ENCODE measurements around the gene TARP.

TARP gene

DNA sequence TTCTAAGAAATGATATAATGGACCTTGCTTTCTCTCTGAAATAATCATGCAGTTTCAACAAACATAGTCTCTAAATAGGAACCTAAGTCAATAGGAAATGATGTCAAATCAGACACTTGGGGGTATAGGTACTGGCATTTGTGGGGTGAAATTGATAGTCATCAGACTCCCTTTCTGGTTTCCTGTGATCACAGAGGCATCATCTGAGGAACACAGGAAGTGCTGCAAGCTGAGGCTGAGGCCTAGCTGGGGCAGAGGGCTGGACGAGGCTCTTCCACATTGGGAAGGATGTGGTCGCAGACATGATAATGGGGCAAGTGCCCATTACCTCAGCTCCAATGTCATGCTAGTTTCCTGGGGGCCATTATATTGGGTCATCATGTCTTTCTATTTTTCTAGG lies 33.5 kb upstream of the TARP start:
- WGBS (ENCODE audit: insufficient coverage): no CpG with 5 or more reads among the region's 2 CpGs
- POLR2A ChIA-PET: no interaction called here
- CTCF ChIA-PET: interaction anchor here in 1 of 2 donors (1.5 kb wide), 1 partner anchor 91 kb away, joined by 4 read pairs; no protein-coding TSS in a partner anchor
- peaks cover 10 to 34% (median 16%) of the 10 kb centered on the region in 3 donors for H3K4me1 Mint-ChIP-seq
- H3K4me3 Mint-ChIP-seq: peak overlapping the region; percentile 17 to 43 (median 31)
- no peaks in the 10 kb centered on the region for H3K27me3 ChIP-seq (replicated peaks in 1 of 2; ENCODE audit: control insufficient read depth in 2 of 2, extremely low read depth in 1 of 2, insufficient read depth in 2 of 2, low read length in 1 of 2)
- H3K36me3 ChIP-seq (ENCODE audit: control insufficient read depth in 2 of 2, extremely low read depth in 1 of 2, insufficient read depth in 1 of 2, low read length in 1 of 2): no peaks in the 10 kb centered on the region
- no peaks in the 10 kb centered on the region for H3K9me3 ChIP-seq
- H3K9me3 Mint-ChIP-seq: no peaks in the 10 kb centered on the region
- no peaks in the 10 kb centered on the region for H3K27me3 Mint-ChIP-seq
- ATAC-seq (replicated peaks in 1 of 4): peak in 3 of 4 experiments; percentile 17 to 66 (median 46)
- H3K36me3 Mint-ChIP-seq: no peaks in the 10 kb centered on the region
- DNase-seq: peak in 9 of 35 experiments; percentile 17 to 62 (median 26)
- peaks cover 4 to 33% of the 10 kb centered on the region in 2 experiments for H3K4me1 ChIP-seq (ENCODE audit: control insufficient read depth in 1 of 2, extremely low read depth in 1 of 2, insufficient read depth in 2 of 2, low read length in 2 of 2)
- peak overlapping the region; percentile 44 for H3K27ac ChIP-seq (ENCODE audit: low read length)
- no peak overlapping the region for H3K4me3 ChIP-seq (ENCODE audit: control insufficient read depth in 1 of 2, extremely low read depth in 1 of 2, low read length in 1 of 2)
- H3K27ac Mint-ChIP-seq: peak overlapping the region; percentile 68 to 85

DNA sequence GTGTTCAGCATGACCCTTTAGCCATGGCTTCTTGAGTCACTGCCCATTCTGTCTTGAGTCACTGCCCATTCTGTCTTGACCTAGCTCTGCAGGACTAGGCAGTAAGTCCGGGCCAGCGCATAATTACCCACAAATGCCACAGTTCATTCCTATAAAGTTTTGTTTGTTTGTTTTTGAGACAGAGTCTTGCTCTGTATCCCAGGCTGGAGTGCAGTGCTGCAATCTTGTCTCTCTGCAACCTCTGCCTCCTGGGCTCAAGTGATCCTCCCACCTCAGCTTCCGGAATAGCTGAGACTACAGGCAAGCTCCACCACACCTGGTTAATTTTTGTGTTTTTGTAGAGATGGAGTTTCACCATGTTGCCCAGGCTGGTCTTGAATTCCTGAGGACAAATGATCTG lies 32.7 kb upstream of the TARP start:
- Mint-ChIP-seq H3K4me1 (peaks cover 10 to 32% (median 16%) of the 10 kb centered on the region in 3 donors), H3K9me3 (no peaks in the 10 kb centered on the region), H3K4me3 (peak overlapping the region in 1 of 3 donors; percentile 17), H3K36me3 (no peaks in the 10 kb centered on the region), H3K27ac (peak overlapping the region; percentile 44 to 85), H3K27me3 (no peaks in the 10 kb centered on the region)
- Histone ChIP-seq H3K27me3 (replicated peaks in 1 of 2; ENCODE audit: control insufficient read depth in 2 of 2, extremely low read depth in 1 of 2, insufficient read depth in 2 of 2, low read length in 1 of 2) (no peaks in the 10 kb centered on the region), H3K4me3 (ENCODE audit: control insufficient read depth in 1 of 2, extremely low read depth in 1 of 2, low read length in 1 of 2) (no peak overlapping the region), H3K27ac (ENCODE audit: low read length) (peak overlapping the region; percentile 44), H3K4me1 (ENCODE audit: control insufficient read depth in 1 of 2, extremely low read depth in 1 of 2, insufficient read depth in 2 of 2, low read length in 2 of 2) (peaks cover 4 to 30% of the 10 kb centered on the region in 2 experiments), H3K9me3 (no peaks in the 10 kb centered on the region), H3K36me3 (ENCODE audit: control insufficient read depth in 2 of 2, extremely low read depth in 1 of 2, insufficient read depth in 1 of 2, low read length in 1 of 2) (no peaks in the 10 kb centered on the region)
- ChIA-PET POLR2A (no interaction called here), CTCF (interaction anchor here in 1 of 2 donors (0.9 to 1.5 kb wide), 2 partner anchors 12 to 90 kb away, joined by 3 to 4 read pairs; no protein-coding TSS in a partner anchor)
- no CpG with 5 or more reads among the region's 3 CpGs for WGBS (ENCODE audit: insufficient coverage)
- ATAC-seq (replicated peaks in 1 of 4): no peak
- DNase-seq: no peak

DNA sequence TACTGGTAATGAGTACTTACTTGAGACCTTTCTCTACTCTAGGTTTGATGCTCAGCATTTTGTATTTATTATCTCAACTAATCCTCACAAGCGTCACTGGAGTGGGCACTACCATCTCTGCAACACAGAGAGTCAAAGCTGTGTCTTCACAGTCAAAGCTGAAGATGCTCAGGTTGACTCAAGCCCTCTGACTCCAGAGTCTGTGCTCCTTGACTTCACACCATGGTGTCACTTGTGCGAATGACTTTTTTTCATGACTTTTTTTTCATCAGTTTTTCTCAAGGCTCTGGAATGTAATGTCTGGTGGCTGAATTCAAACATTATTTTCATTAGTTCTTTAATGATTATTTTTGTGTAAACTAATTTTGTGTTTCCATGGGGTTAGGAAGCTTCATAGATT lies 30.4 kb upstream of the TARP start:
- Mint-ChIP-seq H3K4me3 (peak overlapping the region; percentile 68 to 81 (median 69)), H3K27me3 (no peaks in the 10 kb centered on the region), H3K9me3 (no peaks in the 10 kb centered on the region), H3K4me1 (peaks cover 7 to 19% (median 10%) of the 10 kb centered on the region in 3 donors), H3K36me3 (no peaks in the 10 kb centered on the region), H3K27ac (peak overlapping the region; percentile 84 to 92)
- POLR2A ChIA-PET: no interaction called here
- no peak for DNase-seq
- H3K27me3 ChIP-seq (replicated peaks in 1 of 2; ENCODE audit: control insufficient read depth in 2 of 2, extremely low read depth in 1 of 2, insufficient read depth in 2 of 2, low read length in 1 of 2): no peaks in the 10 kb centered on the region
- no CpG with 5 or more reads among the region's 2 CpGs for WGBS (ENCODE audit: insufficient coverage)
- H3K36me3 ChIP-seq (ENCODE audit: control insufficient read depth in 2 of 2, extremely low read depth in 1 of 2, insufficient read depth in 1 of 2, low read length in 1 of 2): no peaks in the 10 kb centered on the region
- no peaks in the 10 kb centered on the region for H3K9me3 ChIP-seq
- no peak overlapping the region for H3K27ac ChIP-seq (ENCODE audit: low read length)
- no peak for ATAC-seq (replicated peaks in 1 of 4)
- CTCF ChIA-PET: interaction anchor here in 1 of 2 donors (0.5 to 1.0 kb wide), 2 partner anchors 34 to 81 kb away, joined by 3 to 5 read pairs; no protein-coding TSS in a partner anchor
- H3K4me3 ChIP-seq (ENCODE audit: control insufficient read depth in 1 of 2, extremely low read depth in 1 of 2, low read length in 1 of 2): peak overlapping the region in 1 of 2 donors; percentile 23
- peaks cover 2 to 19% of the 10 kb centered on the region in 2 experiments for H3K4me1 ChIP-seq (ENCODE audit: control insufficient read depth in 1 of 2, extremely low read depth in 1 of 2, insufficient read depth in 2 of 2, low read length in 2 of 2)

DNA sequence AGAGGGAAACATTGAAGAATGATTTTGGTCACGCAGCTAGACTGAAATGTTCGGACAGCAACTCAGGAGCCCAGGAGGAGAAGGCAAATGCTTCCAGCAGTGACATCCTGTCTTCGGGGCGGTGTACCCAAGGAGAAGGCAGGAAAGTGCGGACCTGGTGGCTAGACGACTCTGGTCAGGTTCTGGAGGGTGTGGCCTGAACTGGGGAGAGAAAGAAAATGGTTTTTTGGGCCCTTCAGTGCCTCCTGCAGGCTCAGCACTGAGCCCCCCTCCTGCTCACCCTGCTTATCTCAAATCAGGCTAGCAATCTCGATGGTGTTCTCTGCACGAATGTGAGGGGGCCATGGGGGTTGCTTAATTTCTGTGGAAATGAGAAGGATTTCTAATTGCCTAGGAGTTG lies 26.7 kb upstream of the TARP start:
- H3K36me3 ChIP-seq (ENCODE audit: control insufficient read depth in 2 of 2, extremely low read depth in 1 of 2, insufficient read depth in 1 of 2, low read length in 1 of 2): no peaks in the 10 kb centered on the region
- no peak overlapping the region for H3K27ac ChIP-seq (ENCODE audit: low read length)
- POLR2A ChIA-PET: no interaction called here
- H3K9me3 Mint-ChIP-seq: no peaks in the 10 kb centered on the region
- no peaks in the 10 kb centered on the region for H3K27me3 Mint-ChIP-seq
- CTCF ChIA-PET: interaction anchor here in 1 of 2 donors (1.1 kb wide), 1 partner anchor 24 kb away, joined by 3 read pairs; no protein-coding TSS in a partner anchor
- H3K36me3 Mint-ChIP-seq: no peaks in the 10 kb centered on the region
- H3K4me1 Mint-ChIP-seq: peaks cover 0 to 8% (median 7%) of the 10 kb centered on the region in 3 donors
- peak overlapping the region; percentile 45 to 54 for H3K4me3 ChIP-seq (ENCODE audit: control insufficient read depth in 1 of 2, extremely low read depth in 1 of 2, low read length in 1 of 2)
- H3K9me3 ChIP-seq: no peaks in the 10 kb centered on the region
- H3K27me3 ChIP-seq (replicated peaks in 1 of 2; ENCODE audit: control insufficient read depth in 2 of 2, extremely low read depth in 1 of 2, insufficient read depth in 2 of 2, low read length in 1 of 2): no peaks in the 10 kb centered on the region
- WGBS (ENCODE audit: insufficient coverage): no CpG with 5 or more reads among the region's 8 CpGs
- H3K4me3 Mint-ChIP-seq: peak overlapping the region; percentile 73 to 85 (median 80)
- peak; percentile 33 to 71 (median 50) for ATAC-seq (replicated peaks in 1 of 4)
- peak in 3 of 35 experiments; percentile 8 to 44 (median 24) for DNase-seq
- H3K4me1 ChIP-seq (ENCODE audit: control insufficient read depth in 1 of 2, extremely low read depth in 1 of 2, insufficient read depth in 2 of 2, low read length in 2 of 2): peaks cover 0 to 5% of the 10 kb centered on the region in 2 experiments
- H3K27ac Mint-ChIP-seq: peak overlapping the region; percentile 78 to 83

DNA sequence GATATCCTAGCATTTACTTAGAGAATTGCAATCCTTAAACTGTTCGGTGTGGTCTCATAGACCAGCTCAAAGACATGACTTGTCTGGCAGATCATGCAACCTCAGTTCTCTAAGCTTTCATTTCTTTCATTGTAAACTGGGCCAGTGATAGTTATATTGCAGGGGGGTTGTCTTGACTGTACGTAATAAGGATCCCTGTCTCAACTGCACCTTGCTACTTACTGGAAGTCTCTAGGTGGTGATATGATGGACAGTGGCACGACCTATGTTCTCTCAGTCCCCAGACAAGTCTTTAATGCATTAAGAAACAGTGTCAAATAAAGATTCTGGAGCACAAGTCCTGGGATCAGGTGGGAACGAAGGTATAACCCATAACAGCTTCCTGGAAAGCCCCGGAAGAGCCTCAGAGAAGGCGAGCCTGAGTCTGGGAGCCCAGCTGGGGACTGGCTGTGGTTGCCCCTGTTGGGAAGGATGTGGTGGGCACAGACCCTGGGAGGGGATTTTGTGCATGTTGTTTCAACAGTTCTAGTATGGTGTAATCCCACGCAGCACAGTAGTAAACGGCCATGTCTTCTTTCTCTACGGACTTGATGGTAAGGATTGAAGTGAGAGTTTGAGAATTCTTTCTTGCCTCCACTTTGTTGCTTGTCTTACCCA lies 26.0 kb upstream of the TARP start:
- no peaks in the 10 kb centered on the region for H3K27me3 ChIP-seq (replicated peaks in 1 of 2; ENCODE audit: control insufficient read depth in 2 of 2, extremely low read depth in 1 of 2, insufficient read depth in 2 of 2, low read length in 1 of 2)
- no peaks in the 10 kb centered on the region for H3K9me3 ChIP-seq
- ChIA-PET CTCF (interaction anchor here in 1 of 2 donors (0.6 to 1.1 kb wide), 3 partner anchors 23 to 159 kb away, joined by 3 to 5 read pairs (median 3); no protein-coding TSS in a partner anchor), POLR2A (interaction anchor here in 1 of 2 donors (1.4 kb wide), 1 partner anchor 18 kb away, joined by 3 read pairs; no protein-coding TSS in a partner anchor)
- no peaks in the 10 kb centered on the region for H3K4me1 ChIP-seq (ENCODE audit: control insufficient read depth in 1 of 2, extremely low read depth in 1 of 2, insufficient read depth in 2 of 2, low read length in 2 of 2)
- peak in 2 of 4 experiments; percentile 6 to 24 for ATAC-seq (replicated peaks in 1 of 4)
- H3K4me3 ChIP-seq (ENCODE audit: control insufficient read depth in 1 of 2, extremely low read depth in 1 of 2, low read length in 1 of 2): peak overlapping the region; percentile 23 to 45
- Mint-ChIP-seq H3K27me3 (no peaks in the 10 kb centered on the region), H3K27ac (peak overlapping the region; percentile 78 to 83), H3K36me3 (no peaks in the 10 kb centered on the region), H3K4me3 (peak overlapping the region; percentile 73 to 85 (median 80)), H3K9me3 (no peaks in the 10 kb centered on the region), H3K4me1 (peaks cover 0 to 3% (median under 1%) of the 10 kb centered on the region in 3 donors)
- no peaks in the 10 kb centered on the region for H3K36me3 ChIP-seq (ENCODE audit: control insufficient read depth in 2 of 2, extremely low read depth in 1 of 2, insufficient read depth in 1 of 2, low read length in 1 of 2)
- no CpG with 5 or more reads among the region's 9 CpGs for WGBS (ENCODE audit: insufficient coverage)
- no peak for DNase-seq
- no peak overlapping the region for H3K27ac ChIP-seq (ENCODE audit: low read length)

DNA sequence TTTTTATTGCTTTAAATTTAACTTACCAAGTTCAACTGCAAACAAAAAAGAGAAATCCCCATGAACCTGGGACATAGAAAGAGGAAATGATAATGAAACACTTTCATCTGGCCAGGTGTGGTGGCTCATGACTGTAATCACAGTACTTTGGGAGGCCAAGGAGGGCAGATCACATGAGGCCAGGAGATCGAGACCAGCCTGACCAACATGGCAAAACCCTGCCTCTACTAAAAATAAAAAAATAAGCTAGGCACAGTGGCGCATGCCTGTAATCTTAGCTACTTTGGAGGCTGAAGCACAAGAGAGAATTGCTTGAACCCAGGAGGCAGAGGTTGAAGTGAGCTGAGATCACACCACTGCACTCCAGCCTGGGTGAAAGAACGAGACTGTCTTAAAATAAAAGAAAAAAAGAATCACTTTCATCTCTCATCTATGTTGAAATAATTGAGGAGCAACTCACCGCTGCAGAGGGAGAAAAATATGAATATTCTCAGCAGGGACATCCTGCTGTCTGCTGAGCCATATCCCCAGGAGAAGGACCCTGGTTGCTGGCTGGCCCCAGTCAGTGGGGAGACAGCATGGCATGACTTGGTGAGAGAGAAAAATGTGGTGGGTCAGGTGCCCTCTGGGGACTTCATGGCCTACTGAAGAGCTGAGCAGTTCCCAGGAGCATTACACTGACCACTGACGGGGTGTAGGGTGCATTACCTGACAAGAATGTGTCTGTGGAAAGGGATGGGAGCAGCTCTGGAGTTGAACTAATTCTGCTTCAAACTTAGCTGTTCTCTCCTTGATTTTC lies 22.8 kb upstream of the TARP start:
- ChIA-PET CTCF (no interaction called here), POLR2A (no interaction called here)
- no peak overlapping the region for H3K4me3 Mint-ChIP-seq
- H3K4me1 Mint-ChIP-seq: peaks cover 0 to 3% (median 0%) of the 10 kb centered on the region in 3 donors
- H3K27me3 ChIP-seq (replicated peaks in 1 of 2; ENCODE audit: control insufficient read depth in 2 of 2, extremely low read depth in 1 of 2, insufficient read depth in 2 of 2, low read length in 1 of 2): no peaks in the 10 kb centered on the region
- H3K4me3 ChIP-seq (ENCODE audit: control insufficient read depth in 1 of 2, extremely low read depth in 1 of 2, low read length in 1 of 2): no peak overlapping the region
- WGBS (ENCODE audit: insufficient coverage): no CpG with 5 or more reads among the region's 5 CpGs
- H3K36me3 ChIP-seq (ENCODE audit: control insufficient read depth in 2 of 2, extremely low read depth in 1 of 2, insufficient read depth in 1 of 2, low read length in 1 of 2): no peaks in the 10 kb centered on the region
- no peaks in the 10 kb centered on the region for H3K4me1 ChIP-seq (ENCODE audit: control insufficient read depth in 1 of 2, extremely low read depth in 1 of 2, insufficient read depth in 2 of 2, low read length in 2 of 2)
- H3K27ac ChIP-seq (ENCODE audit: low read length): no peak overlapping the region
- no peaks in the 10 kb centered on the region for H3K9me3 ChIP-seq
- no peaks in the 10 kb centered on the region for H3K36me3 Mint-ChIP-seq
- DNase-seq (no peak), ATAC-seq (replicated peaks in 1 of 4) (no peak)
- no peaks in the 10 kb centered on the region for H3K27me3 Mint-ChIP-seq
- no peaks in the 10 kb centered on the region for H3K9me3 Mint-ChIP-seq
- H3K27ac Mint-ChIP-seq: no peak overlapping the region

Data from T-cell (primary cell).